Fibroblast of skin of abdomen (primary cell): ENCODE data around the gene MRPL51.
"Not testable (repeated sequence)": the region's sequence is repeated elsewhere in the genome, so short reads cannot be mapped to it uniquely, and the experiment has no call there.

Experiments
- DNase-seq: peaks from one replicate; pipeline ENCODE4 v3.0.0-alpha.2; 2013

MRPL51 gene

GRCh38 chr12:6488240-6488639 is 4.8 kb downstream of the MRPL51 start:
- no peak for DNase-seq

- peak; percentile 79 for DNase-seq
Measured at GRCh38 chr12:6478416-6478815, 14.6 kb downstream of the MRPL51 start.

- DNase-seq = not testable (repeated sequence)
Measured at GRCh38 chr12:6477601-6478377, 15.3 kb downstream of the MRPL51 start.

- peak; percentile 73 for DNase-seq
Measured at GRCh38 chr12:6476489-6476888, 16.6 kb downstream of the MRPL51 start.

GRCh38 chr12:6475233-6475975 is 17.7 kb downstream of the MRPL51 start:
- DNase-seq = not testable (repeated sequence)

- DNase-seq = no peak
Measured at GRCh38 chr12:6472491-6472890, 20.6 kb downstream of the MRPL51 start.

GRCh38 chr12:6471989-6472360 is 21.1 kb downstream of the MRPL51 start:
- DNase-seq = no peak

GRCh38 chr12:6470375-6471163 is 22.5 kb downstream of the MRPL51 start, which contains the start of gene VAMP1:
Gene VAMP1, minus strand, starts transcription at chr12:6470677. Its CDS starts 146 bp downstream, at chr12:6470531.
- DNase-seq = peak; percentile 98

- no peak for DNase-seq
Measured at GRCh38 chr12:6469609-6470374, 23.3 kb downstream of the MRPL51 start.

- DNase-seq = no peak
Measured at GRCh38 chr12:6469092-6469491, 24.0 kb downstream of the MRPL51 start.

- no peak for DNase-seq
Measured at GRCh38 chr12:6468283-6468575, 24.8 kb downstream of the MRPL51 start.

- not testable (repeated sequence) for DNase-seq
Measured at GRCh38 chr12:6467571-6468282, 25.3 kb downstream of the MRPL51 start.

GRCh38 chr12:6466751-6467150 is 26.3 kb downstream of the MRPL51 start:
- DNase-seq = not testable (repeated sequence)

GRCh38 chr12:6466184-6466573 is 26.9 kb downstream of the MRPL51 start:
- no peak for DNase-seq

- peak; percentile 61 for DNase-seq
Measured at GRCh38 chr12:6465467-6466183, 27.4 kb downstream of the MRPL51 start.

- no peak for DNase-seq
Measured at GRCh38 chr12:6464531-6464930, 28.5 kb downstream of the MRPL51 start.

- no peak for DNase-seq
Measured at GRCh38 chr12:6463858-6464257, 29.2 kb downstream of the MRPL51 start.

- DNase-seq = no peak
Measured at GRCh38 chr12:6463216-6463615, 29.8 kb downstream of the MRPL51 start.

- no peak for DNase-seq
Measured at GRCh38 chr12:6462234-6462995, 30.6 kb downstream of the MRPL51 start.
